ENCODE measurements around the gene TEX38. TPM values are rescaled to one million over a fixed set of nuclear protein-coding genes. Genes with fewer than 3 reads are reported as not detected.
A peak's percentile ranks its signal among the peaks of the same experiment; 100 is the strongest.

TEX38 gene
- total and polyA plus RNA-seq, 12 donors, result not detected

DNA sequence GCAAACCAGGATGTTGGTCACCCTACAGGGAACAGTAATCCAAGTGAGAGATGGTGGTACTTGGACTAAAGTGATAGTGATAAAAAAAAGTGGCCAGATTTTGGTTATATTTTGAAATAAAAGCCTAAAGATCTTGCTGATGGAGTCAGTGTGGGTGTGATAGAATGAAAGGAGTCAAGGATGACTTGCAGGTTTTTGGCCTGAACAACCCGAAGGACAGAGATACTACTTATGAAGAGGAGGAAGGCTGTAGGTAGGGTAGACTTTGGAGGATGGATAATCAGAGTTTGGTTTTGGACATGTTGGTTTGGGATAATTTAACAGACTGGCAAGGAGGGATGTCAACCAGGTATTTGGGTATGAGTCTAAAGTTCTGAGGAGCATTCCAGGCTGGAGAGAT is 1.5 kb upstream of the TEX38 start:
- peaks cover 4 to 31% (median 22%) of the 10 kb centered on the region in 9 donors for H3K4me1 ChIP-seq
- intact Hi-C loops (cut with DNase I), result no loop called here
- 89 to 91% methylated on average over 1 of the region's 1 CpG for WGBS, 2 donors
- H3K4me3 ChIP-seq, result no peak overlapping the region
- no peak overlapping the region for H3K27ac ChIP-seq
- peaks cover 0 to 30% (median 3%) of the 10 kb centered on the region in 9 donors for H3K36me3 ChIP-seq
- no peaks in the 10 kb centered on the region for H3K9me3 ChIP-seq
- TF ChIP-seq, protein P1, sequence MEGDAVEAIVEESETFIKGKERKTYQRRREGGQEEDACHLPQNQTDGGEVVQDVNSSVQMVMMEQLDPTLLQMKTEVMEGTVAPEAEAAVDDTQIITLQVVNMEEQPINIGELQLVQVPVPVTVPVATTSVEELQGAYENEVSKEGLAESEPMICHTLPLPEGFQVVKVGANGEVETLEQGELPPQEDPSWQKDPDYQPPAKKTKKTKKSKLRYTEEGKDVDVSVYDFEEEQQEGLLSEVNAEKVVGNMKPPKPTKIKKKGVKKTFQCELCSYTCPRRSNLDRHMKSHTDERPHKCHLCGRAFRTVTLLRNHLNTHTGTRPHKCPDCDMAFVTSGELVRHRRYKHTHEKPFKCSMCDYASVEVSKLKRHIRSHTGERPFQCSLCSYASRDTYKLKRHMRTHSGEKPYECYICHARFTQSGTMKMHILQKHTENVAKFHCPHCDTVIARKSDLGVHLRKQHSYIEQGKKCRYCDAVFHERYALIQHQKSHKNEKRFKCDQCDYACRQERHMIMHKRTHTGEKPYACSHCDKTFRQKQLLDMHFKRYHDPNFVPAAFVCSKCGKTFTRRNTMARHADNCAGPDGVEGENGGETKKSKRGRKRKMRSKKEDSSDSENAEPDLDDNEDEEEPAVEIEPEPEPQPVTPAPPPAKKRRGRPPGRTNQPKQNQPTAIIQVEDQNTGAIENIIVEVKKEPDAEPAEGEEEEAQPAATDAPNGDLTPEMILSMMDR (IDR thresholded peaks at IDR 0.05), result no peak
- H3K27me3 ChIP-seq, result no peaks in the 10 kb centered on the region
- ATAC-seq (no peak), DNase-seq (no peak)

DNA sequence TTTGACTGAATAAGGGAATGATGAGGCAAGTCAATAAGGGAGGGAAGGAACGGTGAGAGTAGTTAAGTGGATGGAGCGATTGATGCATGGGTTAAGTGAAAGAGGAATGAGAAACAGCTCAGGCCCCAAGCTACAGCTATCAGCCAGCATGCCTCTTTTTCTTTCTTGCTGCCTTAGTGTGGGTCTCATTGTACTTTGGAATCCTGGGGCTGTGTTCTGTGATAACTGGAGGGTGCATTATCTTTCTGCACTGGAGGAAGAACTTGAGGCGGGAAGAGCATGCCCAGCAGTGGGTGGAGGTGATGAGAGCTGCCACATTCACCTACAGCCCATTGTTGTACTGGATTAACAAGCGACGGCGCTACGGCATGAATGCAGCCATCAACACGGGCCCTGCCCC is 1.0 kb downstream of the TEX38 start:
- TF ChIP-seq, protein P1 (IDR thresholded peaks at IDR 0.05), result no peak
- H3K36me3 ChIP-seq, result peaks cover 0 to 51% (median 9%) of the 10 kb centered on the region in 9 donors
- no peaks in the 10 kb centered on the region for H3K27me3 ChIP-seq
- intact Hi-C loops (cut with DNase I), result no loop called here
- WGBS, 2 donors, result 47 to 61% methylated on average over 8 of the region's 8 CpGs
- ATAC-seq (no peak), DNase-seq (no peak)
- no peak overlapping the region for H3K27ac ChIP-seq
- H3K4me1 ChIP-seq, result peaks cover 0 to 15% (median 0%) of the 10 kb centered on the region in 9 donors
- no peaks in the 10 kb centered on the region for H3K9me3 ChIP-seq
- no peak overlapping the region for H3K4me3 ChIP-seq

DNA sequence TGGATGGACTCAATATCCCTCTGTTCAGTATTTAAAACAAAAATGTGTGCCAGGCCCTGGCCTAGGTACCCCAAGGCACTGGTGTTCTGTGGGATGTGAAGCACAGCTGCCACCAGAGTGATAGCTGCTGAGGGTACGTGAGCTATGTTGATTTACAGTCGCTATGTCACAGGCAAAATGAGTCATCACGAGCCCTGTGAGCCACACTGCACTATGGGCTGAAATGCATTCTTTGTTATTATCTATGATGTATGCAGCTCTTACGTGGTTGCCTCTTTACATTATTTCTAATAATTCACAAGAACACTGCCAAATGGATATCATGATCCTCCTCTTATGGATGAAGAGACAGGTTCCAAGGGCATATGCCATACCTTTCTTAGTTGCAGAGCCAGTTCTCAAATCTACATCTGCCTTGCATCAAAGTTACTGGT is 2.1 kb downstream of the TEX38 start:
- Histone ChIP-seq H3K27me3 (no peaks in the 10 kb centered on the region), H3K36me3 (peaks cover 0 to 62% (median 16%) of the 10 kb centered on the region in 9 donors), H3K4me1 (peaks cover 0 to 10% (median 0%) of the 10 kb centered on the region in 9 donors), H3K27ac (no peak overlapping the region), H3K9me3 (no peaks in the 10 kb centered on the region), H3K4me3 (no peak overlapping the region)
- TF ChIP-seq, protein P1 (IDR thresholded peaks at IDR 0.05), result no peak
- no peak for DNase-seq
- WGBS, 2 donors, result 67 to 82% methylated on average over 4 of the region's 4 CpGs
- no peak for ATAC-seq
- intact Hi-C loops (cut with DNase I), result no loop called here

DNA sequence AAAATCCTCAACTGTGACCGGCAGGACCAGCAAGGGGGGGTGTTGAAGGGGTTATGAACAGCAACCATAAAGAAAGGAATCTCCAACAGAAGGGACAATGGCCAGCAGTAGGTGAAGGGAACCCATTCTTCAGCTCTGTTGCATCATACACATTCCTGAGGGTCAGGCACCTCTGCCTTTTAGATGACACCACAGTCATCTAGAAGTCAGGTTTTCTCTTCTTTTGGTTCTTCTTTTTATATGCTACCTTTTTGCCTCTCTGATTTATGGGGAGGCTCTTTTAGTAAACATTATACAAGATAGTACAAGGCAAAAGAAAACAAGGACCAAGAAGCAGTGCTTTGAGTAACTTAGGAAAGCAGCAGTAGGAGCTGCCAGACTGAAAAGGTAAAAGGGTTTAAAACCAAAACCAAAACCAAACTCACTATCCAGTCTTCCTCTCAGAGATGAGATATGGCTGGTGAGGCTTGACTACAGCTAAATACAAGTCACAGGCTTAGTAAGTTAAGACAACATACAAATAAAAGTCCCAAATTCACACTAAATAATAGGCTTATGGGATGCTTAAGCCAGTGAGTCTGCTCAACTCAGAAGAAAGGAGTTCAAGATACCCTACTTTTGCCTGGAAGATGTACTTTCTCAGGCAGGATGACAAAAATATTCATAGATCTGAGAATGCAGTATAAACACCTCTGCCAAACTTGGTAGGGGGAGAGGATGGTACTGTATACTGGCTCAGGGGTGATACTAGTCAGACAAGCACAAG is 4.1 kb downstream of the TEX38 start:
- TF ChIP-seq, protein P1 (IDR thresholded peaks at IDR 0.05), result no peak
- H3K4me3 ChIP-seq, result no peak overlapping the region
- DNase-seq (no peak), ATAC-seq (no peak)
- WGBS, 2 donors, result 84 to 96% methylated on average over 1 of the region's 1 CpG
- no peaks in the 10 kb centered on the region for H3K9me3 ChIP-seq
- peaks cover 0 to 82% (median 26%) of the 10 kb centered on the region in 9 donors for H3K36me3 ChIP-seq
- peak overlapping the region in 1 of 10 donors; percentile 76 for H3K27ac ChIP-seq
- H3K27me3 ChIP-seq, result no peaks in the 10 kb centered on the region
- intact Hi-C loops (cut with DNase I), result no loop called here
- H3K4me1 ChIP-seq, result peaks cover 0 to 10% (median 0%) of the 10 kb centered on the region in 9 donors

Data from heart right ventricle (tissue), 16 donors.